CD4-positive, alpha-beta T cell treated with Interferon alpha-2 for 1 hour (primary cell): ENCODE measurements around the gene SLC30A7.
"Not testable (repeated sequence)": the region's sequence is repeated elsewhere in the genome, so short reads cannot be mapped to it uniquely, and the experiment has no call there.

Experiments
- DNase-seq, 2 donors: peaks; one replicate each; pipeline ENCODE4 v3.0.0-alpha.2; 2020 to 2022

Gene SLC30A7, protein sequence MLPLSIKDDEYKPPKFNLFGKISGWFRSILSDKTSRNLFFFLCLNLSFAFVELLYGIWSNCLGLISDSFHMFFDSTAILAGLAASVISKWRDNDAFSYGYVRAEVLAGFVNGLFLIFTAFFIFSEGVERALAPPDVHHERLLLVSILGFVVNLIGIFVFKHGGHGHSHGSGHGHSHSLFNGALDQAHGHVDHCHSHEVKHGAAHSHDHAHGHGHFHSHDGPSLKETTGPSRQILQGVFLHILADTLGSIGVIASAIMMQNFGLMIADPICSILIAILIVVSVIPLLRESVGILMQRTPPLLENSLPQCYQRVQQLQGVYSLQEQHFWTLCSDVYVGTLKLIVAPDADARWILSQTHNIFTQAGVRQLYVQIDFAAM

DNA sequence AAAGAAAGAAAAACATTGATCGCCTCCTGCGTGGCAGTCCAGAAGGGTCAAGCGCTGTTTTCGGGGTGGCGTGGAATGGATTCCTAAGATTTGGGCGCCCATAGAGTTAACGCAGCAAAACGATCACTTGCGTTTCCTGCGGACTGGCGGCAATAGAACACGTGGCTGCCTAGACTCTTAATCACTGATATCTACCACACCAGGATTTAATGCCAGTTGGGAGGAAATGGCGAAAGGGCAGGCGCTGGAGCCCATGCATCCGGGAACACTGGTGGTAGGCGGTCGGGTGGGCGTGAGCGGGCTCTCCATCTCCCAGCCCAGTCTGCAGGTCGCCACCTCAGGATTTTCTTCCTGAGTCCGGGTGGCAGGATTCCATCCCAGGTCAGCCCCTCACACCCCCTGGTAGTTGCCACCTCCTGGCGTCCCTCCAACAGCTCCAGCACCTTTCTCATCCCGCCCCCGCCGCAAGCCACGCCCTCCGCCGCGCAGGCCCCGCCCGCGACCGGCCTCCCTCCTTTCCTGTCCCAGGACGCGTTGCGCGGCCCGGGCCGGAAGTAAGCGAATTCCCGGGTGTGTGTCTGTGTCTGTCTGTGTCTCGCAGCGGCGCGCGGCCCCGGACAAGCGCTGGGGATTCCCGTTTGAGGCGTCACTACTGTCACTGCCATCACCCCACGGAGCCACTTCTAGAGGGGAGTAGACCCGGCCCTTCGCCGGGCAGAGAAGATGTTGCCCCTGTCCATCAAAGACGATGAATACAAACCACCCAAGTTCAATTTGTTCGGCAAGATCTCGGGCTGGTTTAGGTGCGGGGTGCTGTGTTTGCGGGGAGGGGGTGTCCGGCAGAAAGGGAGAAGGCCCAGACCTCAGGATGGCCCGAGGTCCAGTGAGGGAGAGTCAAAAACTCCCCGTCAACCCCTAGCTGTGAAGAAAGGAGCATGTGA lies at the start of gene SLC30A7:
Gene SLC30A7, plus strand, starts transcription at position 551 of the 941 bp plus-strand sequence. Its CDS starts 173 bp downstream, at position 724.
- peak; percentile 96 to 97 for DNase-seq

GRCh38 chr1:100847361-100848082 lies 48.4 kb upstream of the SLC30A7 start:
- DNase-seq: no peak

GRCh38 chr1:100851726-100852125 lies 44.2 kb upstream of the SLC30A7 start:
- DNase-seq: no peak

- no peak for DNase-seq
These were observed 42.9 kb upstream of the SLC30A7 start for GRCh38 chr1:100852976-100853375.

DNA sequence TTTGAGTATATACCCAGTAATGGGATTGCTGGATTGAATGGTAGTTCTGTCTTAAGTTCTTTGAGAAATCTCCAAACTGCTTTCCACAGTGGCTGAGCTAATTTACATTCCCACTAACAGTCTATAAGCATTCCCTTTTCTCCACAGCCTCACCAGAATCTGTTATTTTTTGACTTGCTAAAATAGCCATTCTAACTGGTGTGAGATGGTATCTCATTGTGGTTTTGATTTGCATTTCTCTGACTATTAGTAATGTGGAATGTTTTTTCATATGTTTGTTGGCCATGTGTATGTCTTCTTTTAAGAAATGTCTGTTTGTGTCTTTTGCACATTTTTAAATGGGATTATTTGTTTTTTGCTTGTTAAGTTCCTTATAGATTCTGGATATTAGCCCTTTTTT lies 40.8 kb upstream of the SLC30A7 start:
- DNase-seq: not testable (repeated sequence)

- no peak for DNase-seq
These were observed 35.4 kb upstream of the SLC30A7 start for GRCh38 chr1:100860397-100860991.

DNA sequence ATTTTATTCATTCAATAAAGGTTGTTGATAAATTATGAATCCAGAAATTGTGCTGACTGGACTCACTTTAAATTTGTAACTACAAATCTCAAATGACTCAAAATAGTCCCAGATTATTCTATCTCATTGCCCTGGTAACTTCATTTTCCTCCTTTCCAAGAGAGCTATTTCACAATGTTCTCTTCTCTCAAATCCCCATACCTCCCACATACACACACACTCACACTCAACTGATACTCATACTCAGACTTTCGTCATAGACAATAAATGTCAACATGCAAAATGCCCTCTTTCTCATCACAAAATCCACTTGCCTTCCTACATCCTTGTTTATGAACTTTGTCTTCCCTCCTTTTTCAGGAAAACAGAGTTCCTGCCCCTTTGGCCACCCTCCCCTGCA lies 34.5 kb upstream of the SLC30A7 start:
- DNase-seq: no peak

DNA sequence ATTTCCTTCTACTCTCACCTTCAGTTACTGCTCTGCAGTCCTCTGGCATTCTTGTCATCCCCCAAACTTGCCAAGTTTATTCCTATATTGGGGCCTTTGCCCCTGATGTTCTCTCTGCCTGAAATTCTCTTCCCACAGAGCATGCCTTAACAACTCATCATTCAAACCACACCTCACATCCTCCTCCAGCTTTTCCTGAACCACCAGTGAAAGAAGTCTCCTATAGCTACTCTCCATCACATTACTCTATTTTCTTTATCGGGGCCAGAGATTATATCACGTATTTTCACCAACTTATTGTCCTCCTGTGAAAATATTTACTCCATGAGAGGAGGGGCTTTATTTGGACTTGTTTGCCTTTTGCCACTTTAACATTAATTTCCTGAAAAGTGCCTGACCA lies 33.3 kb upstream of the SLC30A7 start:
- no peak for DNase-seq

GRCh38 chr1:100866041-100866900 lies 29.6 kb upstream of the SLC30A7 start:
- peak in 1 of 2 donors; percentile 45 for DNase-seq

DNA sequence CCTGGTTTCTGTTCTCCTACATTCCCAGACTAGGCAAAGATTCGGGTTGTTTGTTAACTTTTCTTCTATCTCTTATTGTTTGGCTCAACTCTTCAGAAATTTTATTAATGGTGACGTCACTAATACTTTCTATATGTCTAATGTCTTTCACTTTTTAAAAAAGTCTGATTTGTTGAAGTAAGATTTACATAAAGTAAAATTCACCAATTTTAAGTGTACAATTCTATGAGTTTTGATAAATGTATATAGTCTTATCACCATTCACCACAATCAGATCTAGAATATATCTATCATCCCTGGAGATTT lies 29.0 kb upstream of the SLC30A7 start:
- no peak for DNase-seq

- DNase-seq: peak in 1 of 2 donors; percentile 59
These were observed 27.4 kb upstream of the SLC30A7 start for GRCh38 chr1:100868364-100868995.

DNA sequence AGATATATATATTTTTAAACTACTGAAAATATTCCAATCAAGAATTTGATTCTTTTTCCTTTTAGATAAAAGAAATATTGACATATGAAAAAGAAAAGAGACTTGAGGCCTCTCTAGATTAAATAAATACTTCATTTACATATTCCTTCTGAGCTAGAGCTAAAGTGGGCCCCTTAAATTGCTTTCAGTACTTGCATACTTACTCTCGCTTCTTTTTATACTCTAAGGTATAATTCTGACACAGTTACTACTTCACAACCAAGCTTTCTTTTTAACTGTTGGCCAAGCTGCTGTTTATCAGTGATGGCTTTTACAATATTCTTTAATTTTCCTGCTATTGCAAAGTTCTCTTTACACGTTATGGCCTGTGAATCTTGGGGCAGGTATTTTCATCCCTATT lies 25.9 kb upstream of the SLC30A7 start:
- no peak for DNase-seq

DNA sequence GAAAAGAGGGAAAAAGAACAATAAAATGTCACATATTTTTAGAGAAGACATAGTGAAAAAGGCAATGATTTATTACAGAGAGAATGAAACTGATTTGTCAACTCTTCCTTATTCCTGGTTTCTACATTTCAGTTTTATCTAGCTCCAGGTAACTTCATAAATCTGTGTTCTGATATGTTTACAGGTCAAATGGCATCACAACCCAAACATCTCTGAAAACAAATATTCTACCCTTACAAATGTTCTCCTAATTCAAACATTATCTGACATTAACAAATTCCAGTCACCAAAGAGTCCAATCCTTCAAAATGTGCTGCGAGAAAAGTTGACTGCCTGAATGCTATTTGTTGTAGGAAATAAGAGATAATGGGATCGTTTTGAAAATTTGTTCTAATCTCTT lies 21.5 kb upstream of the SLC30A7 start:
- no peak for DNase-seq

GRCh38 chr1:100875228-100875627 lies 20.7 kb upstream of the SLC30A7 start:
- no peak for DNase-seq

DNA sequence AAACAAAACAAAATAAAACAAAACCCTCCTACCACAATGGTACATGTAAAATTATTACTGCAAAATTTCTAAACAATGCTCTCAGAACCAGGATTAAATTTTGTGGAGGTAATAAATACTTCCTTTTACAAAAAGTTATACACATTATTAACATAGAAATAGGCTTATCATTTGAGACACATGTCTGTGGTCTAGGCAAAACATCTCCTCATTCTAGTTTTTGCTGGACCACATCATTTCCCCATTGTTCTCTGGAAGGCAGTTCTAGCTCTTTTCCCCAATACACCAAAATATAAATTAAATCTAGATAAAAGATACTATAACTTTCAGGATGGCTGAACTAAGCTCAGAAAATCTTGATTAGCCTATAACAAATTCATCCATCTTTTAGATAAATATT lies 19.6 kb upstream of the SLC30A7 start:
- no peak for DNase-seq

DNA sequence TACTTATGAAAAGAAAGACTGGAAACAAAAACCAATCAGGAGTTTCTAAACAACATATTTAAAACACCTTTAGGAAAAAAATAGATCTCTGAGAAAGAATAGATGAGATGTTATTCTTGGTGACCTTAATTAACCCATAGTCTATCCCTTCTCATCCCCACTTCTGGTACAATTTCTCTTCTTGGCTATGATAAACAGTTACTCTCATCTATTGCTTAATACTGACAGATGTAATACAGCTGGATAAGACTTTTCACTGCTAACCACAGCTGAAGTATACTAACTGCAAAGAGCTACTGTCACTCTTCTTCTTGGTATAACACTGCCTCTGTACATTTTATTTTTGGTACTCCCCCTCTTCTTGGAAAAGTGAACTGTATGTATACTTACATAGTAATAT lies 16.5 kb upstream of the SLC30A7 start:
- DNase-seq: no peak

DNA sequence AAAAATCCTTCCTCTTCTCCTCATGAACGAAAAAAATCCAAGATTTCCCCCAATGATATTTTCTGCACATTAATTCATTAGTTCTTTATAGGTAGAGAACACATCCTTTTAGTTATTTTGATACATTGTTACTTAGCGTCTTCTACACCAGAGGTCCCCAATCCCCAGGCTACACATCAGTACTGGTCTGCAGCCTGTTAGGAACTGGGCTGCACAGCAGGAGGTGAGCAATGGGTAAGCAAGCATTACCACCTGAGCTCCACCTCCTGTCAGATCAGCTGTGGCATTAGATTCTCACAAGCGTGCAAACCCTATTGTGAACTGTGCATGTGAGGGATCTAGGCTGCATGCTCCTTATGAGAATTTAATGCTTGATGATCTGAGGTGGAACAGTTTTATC lies 14.2 kb upstream of the SLC30A7 start:
- DNase-seq: no peak

DNA sequence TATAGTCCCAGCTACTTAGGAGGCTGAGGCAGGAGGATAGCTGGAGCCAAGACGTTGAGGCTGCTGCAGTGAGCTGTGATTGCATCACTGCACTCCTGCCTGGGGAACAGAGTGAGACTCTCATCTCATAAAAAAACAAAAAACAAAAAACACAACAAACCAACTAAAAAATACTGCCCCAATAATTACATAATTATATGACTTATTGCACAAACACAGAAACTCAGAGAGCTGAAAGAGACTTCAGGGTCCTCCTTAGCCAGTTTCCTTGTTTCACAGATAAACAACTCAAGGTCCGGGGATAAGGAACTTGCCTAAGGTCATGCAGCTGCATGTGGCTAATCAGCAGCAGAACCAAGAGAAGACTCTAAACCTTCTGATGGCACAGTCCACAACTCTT lies 13.2 kb upstream of the SLC30A7 start:
- DNase-seq: no peak

DNA sequence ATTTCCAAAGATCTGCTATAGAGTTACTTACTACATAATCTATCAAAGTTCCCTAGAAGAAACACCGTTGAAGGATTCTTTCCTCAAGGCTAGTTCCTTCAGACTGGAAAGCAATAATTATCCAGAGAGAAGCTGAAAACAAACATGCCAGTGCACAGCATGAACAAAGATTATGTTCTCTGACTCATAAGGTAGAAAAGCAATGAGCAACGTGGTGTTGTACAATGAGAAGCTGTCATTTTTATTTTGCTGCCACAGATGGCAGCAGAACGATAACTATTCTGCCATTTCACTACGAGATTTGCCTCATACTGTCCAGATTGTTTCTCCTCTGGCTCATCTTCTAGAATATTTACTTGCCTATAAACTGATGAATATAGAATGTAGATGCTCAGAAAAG lies 11.9 kb upstream of the SLC30A7 start:
- no peak for DNase-seq

GRCh38 chr1:100889007-100889406 lies 6.9 kb upstream of the SLC30A7 start:
- not testable (repeated sequence) for DNase-seq

DNA sequence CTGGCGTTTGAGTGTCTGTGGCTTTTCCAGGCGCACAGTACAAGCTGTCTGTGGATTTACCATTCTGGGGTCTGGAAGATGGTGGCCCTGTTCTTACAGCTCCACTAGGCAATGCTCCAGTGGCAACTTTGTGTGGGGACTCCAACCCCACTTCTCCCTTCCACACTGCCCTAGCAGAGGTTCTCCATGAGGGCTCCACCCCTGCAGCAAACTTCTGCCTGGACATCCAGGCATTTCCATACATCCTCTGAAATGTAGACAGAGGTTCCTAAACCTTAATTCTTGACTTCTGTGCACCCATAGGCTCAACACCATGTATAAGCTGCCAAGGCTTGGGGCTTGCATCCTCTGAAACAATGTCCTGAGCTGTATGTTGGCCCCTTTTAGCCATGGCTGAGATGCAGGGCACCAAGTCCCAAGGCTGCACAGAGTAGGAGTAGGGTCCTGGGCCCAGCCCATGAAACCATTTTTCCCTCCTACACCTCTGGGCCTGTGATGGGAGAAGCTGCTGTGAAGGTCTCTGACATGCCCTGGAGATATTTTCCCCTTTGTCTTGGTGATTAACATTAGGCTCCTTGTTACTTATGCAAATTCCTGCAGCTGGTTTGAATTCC lies 5.9 kb upstream of the SLC30A7 start:
- not testable (repeated sequence) for DNase-seq
